Measurements from ENCODE around the gene PRKCA.

Gene PRKCA

DNA sequence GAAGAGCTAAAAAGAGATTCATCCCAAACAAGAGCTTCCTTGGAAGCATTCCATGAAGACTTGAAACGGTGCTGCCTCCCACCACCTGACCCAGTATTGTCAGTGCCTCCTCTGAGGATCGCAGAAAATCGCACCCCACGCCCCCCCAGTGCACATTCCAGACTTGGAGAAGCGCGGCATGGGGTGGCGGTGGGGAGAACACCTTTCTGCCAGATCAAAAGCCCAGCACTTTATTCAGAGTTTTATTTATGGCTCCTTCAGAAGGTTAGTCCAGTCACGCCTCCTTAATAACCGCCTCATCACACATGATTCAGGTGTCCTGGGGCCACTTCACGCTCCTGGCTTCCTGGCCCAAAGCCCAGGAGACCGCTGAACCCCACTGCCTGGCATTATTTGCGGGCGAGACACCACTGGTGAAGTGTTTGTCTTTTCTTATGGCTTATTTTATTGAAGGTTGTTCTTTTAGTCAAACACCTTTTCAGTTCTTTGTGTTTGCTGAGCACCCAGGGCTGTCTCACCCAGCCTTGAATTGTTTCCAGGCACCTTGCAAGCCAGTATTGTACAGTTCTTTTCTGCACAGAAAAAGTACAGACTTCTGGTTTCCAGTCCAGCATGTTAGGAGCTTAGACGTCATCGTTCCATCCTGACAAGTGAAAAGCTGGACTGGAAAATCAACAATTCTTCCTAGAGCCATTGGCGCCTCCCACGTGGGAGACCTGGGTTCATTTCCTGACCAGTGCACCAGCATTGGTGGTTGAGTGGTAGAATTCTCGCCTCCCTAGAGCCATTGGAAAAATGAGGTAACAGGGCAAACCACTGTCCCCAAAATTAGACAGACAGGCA, 452.9 kb downstream of the PRKCA start:
- TF ChIP-seq GATA3 (IDR thresholded peaks at IDR 0.05; ENCODE audit: low read depth, low read length) (no peak), GATA2 (IDR thresholded peaks at IDR 0.05; ENCODE audit: low read depth, low read length) (no peak)

DNA sequence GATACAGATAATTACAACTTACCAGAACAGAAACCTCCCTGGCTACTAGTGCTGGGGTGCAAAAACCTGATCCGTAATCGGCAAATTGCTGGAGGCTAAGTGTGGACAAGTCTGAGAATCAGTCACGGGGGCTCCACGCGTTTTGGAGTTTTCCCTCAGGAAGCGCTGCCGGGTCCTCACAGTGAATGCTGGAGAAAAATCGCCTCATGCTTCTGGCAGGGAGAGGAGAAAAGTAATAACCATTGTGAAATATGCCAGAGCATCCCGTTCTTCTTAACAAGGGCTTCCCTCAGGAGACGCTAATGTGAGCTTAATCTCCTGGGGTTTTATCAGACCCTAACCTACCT, 453.5 kb downstream of the PRKCA start:
- TF ChIP-seq GATA2 (IDR thresholded peaks at IDR 0.05; ENCODE audit: low read depth, low read length) (no peak), GATA3 (IDR thresholded peaks at IDR 0.05; ENCODE audit: low read depth, low read length) (no peak)

- TF ChIP-seq GATA2 (IDR thresholded peaks at IDR 0.05; ENCODE audit: low read depth, low read length) (no peak), GATA3 (IDR thresholded peaks at IDR 0.05; ENCODE audit: low read depth, low read length) (no peak)
Measured at GRCh38 chr17:66760324-66760723, 457.9 kb downstream of the PRKCA start.

GRCh38 chr17:66762276-66762675, 459.9 kb downstream of the PRKCA start:
- TF ChIP-seq GATA3 (IDR thresholded peaks at IDR 0.05; ENCODE audit: low read depth, low read length) (no peak), GATA2 (IDR thresholded peaks at IDR 0.05; ENCODE audit: low read depth, low read length) (no peak)

GRCh38 chr17:66763056-66763455, 460.6 kb downstream of the PRKCA start:
- TF ChIP-seq GATA3 (IDR thresholded peaks at IDR 0.05; ENCODE audit: low read depth, low read length) = no peak
- no peak for TF ChIP-seq GATA2 (IDR thresholded peaks at IDR 0.05; ENCODE audit: low read depth, low read length)

GRCh38 chr17:66764506-66764905, 462.1 kb downstream of the PRKCA start:
- TF ChIP-seq GATA2 (IDR thresholded peaks at IDR 0.05; ENCODE audit: low read depth, low read length) (no peak), GATA3 (IDR thresholded peaks at IDR 0.05; ENCODE audit: low read depth, low read length) (no peak)

DNA sequence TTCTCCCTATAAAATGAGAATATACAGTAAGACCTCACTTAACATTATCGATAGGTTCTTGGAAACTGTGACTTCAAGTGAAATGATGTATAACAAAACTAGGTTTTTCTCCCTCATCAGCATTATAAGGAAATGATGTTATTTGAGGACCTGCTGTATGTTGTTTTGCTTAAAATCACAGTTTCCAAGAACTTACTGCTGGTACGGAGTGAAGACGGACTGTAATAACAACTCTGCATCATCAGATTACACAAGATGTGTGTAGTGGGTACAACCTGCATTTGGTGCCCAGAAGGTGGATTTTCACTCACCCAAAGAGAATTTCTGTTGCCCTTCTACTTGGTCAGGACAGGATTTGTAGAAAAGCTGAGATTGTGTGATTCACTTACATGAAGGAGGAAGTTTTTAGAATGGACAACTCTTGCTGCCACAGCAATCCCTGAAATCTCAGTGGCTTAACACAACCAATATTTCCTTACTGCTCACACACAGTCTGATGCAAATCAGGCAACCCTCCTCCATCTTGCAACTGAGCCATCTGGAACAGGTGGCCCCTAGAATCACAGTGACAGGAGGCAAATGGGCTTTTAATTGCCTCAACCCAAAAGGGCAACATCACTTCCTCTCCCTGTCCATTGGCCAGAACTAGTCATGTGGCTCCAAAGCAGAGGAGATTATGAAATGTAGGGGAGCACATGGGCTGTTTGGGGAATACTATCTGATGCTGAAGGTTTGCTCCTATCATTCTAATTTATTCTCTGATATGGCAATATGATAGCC, 464.9 kb downstream of the PRKCA start:
- TF ChIP-seq GATA2 (IDR thresholded peaks at IDR 0.05; ENCODE audit: low read depth, low read length) (no peak), GATA3 (IDR thresholded peaks at IDR 0.05; ENCODE audit: low read depth, low read length) (no peak)

DNA sequence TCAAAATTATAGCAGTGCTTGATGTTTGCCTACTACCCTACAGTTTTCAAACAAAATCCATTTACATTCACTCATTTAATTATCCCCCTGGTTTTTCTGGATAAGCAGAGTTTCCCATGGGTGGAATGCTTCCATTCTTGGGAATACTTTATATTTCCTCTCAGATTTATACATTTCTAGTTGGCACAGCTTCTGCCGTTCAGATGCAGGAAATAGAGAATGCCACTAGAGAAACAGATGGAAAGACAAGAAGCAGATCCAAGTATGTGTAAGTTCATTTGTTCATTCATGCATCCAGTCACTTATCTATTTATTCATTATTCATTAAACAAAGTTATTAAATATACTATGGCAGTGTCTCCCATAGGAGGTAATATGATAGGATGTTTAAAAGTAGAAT, 467.5 kb downstream of the PRKCA start:
- TF ChIP-seq GATA3 (IDR thresholded peaks at IDR 0.05; ENCODE audit: low read depth, low read length) (0 out of 2 replicates have a peak, but pooled peaks have one; percentile 5), GATA2 (IDR thresholded peaks at IDR 0.05; ENCODE audit: low read depth, low read length) (no peak)

DNA sequence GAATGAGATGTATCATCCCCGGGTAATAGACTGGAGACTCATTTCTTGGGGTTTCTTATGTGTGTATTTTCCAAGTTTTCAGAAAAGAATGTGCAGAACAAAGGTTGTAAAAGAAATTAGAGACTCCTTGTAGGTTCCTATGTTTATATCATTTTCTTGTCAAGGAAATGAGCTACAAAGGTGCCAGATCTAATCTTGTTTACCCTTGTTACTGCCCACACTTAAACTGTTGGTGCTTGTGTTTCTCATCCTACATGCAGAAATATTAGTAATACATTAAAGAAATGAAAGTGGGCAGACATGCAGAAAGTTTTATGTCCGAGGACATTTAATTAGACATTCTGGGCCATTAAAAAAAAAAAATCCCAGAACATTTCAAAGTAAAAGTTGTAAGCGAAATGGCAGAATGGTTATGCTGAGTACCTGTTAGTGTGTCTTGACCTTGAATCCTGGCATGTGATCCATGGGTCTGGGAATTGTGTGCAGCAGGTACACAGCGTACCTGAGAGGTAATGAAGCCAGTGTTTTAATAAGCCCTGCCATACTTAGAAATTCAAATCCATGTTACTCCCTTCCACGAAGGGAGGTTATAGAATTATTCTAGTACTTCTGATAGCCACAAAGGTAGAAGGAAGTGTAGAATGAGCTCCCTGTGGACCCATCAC, 469.9 kb downstream of the PRKCA start:
- no peak for TF ChIP-seq GATA2 (IDR thresholded peaks at IDR 0.05; ENCODE audit: low read depth, low read length)
- TF ChIP-seq GATA3 (IDR thresholded peaks at IDR 0.05; ENCODE audit: low read depth, low read length) = no peak

DNA sequence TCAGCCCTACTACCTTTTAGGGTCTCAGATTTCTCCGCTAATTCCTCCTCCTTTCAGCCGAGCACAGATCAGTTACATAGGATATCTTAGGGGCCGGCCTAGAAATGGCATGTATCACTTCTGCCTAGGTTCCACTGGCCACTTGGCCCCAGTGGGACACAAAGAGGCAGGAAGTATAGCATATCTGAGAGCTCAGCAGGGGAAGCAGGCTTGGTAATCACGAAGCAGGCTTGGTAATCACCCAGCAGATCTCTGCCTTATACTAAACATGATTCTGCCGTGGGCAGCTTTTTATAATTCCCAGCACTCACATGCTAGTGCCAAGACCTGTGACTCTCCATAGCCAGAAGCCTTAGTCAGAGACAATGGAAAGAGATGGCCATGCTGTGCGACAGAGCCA, 472.9 kb downstream of the PRKCA start:
- TF ChIP-seq GATA2 (IDR thresholded peaks at IDR 0.05; ENCODE audit: low read depth, low read length) (peak; percentile 93), GATA3 (IDR thresholded peaks at IDR 0.05; ENCODE audit: low read depth, low read length) (no peak)

GRCh38 chr17:66775881-66776400, 473.5 kb downstream of the PRKCA start:
- TF ChIP-seq GATA2 (IDR thresholded peaks at IDR 0.05; ENCODE audit: low read depth, low read length) (no peak), GATA3 (IDR thresholded peaks at IDR 0.05; ENCODE audit: low read depth, low read length) (no peak)

DNA sequence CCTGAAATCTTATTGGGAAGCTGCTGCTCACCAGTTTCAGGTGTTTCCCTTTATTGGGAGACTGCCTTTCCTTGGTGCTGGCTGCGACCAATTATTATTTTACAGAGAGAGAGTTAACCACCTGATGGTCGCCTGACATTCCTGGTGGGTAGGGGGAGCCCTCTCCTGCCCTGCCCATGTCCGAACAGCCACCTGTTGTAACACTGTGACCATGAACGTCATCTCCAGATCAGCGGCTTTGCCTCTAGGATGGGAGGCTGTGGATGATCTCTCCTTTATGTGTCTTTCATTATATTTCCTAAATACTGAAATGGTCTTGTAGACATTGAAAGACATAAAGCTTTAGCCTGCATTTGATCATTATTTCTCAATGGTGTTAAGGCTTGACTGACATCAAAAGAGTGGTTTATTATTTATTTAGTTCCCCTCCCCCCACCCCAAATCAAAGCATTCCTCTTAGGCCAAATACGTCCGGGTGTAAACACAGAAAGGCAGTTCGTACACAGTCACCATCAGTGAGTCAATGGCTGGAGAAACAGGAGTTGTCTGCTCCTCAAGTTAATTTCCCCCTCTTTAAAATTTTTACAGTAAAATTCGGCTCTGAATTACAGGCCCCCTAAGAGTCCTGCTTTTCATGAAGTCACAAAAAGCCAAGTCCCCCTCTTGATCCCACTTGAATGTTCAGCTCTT, 474.7 kb downstream of the PRKCA start:
- TF ChIP-seq GATA3 (IDR thresholded peaks at IDR 0.05; ENCODE audit: low read depth, low read length) (no peak), GATA2 (IDR thresholded peaks at IDR 0.05; ENCODE audit: low read depth, low read length) (no peak)

DNA sequence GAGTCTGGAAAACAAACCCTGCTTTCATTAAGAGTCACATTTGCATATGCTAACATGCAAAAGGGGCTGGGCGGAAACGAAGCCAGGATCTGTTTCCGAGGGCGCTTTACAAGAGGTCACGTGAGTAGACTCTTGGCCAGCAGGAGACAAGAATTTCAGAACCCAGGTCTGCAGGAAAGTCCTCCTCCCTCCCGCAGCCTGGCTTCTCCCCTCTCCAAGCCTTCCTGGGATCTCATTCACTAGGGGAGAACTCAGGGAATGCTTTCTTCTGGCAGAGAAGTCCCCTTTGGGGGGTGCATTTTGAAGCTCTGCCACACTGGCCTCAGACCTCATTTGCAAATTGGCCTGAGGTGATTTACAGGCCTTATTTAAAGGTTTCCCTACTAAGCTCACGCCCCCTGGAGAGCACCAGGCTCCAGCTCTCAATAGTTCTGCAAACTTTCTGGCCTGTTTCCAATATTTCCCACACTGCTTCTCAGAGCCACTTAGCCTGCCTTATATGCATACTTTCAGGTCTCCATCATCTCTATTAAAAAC, 475.3 kb downstream of the PRKCA start:
- TF ChIP-seq GATA3 (IDR thresholded peaks at IDR 0.05; ENCODE audit: low read depth, low read length) (no peak), GATA2 (IDR thresholded peaks at IDR 0.05; ENCODE audit: low read depth, low read length) (no peak)

Data from SH-SY5Y (cell line).